HEK293T (cell line): ENCODE data around the gene KCNQ5.

Experiments
- ELF4 ChIP-seq: fragments of 450-650 bp; IDR thresholded peaks from 2 replicates; pipeline ENCODE4 v1.6.1; 2017; ENCODE audit warnings: antibody characterized with exemption
- FOXK2 ChIP-seq: fragments of 450-650 bp; IDR thresholded peaks from 2 replicates; pipeline ENCODE4 v1.6.1; 2016; ENCODE audit warnings: mild to moderate bottlenecking
- FOXM1 ChIP-seq: fragments of 450-650 bp; IDR thresholded peaks from 2 replicates; pipeline ENCODE4 v1.6.1; 2017; ENCODE audit warnings: mild to moderate bottlenecking, borderline replicate concordance
- L3MBTL2 ChIP-seq: fragments of 450-650 bp; conservative IDR thresholded peaks from 2 replicates; pipeline ENCODE4 v1.6.1; 2016; ENCODE audit warnings: mild to moderate bottlenecking
- LEF1 ChIP-seq: fragments of 450-650 bp; IDR thresholded peaks from 2 replicates; pipeline ENCODE4 v1.6.1; 2017; ENCODE audit warnings: mild to moderate bottlenecking, borderline replicate concordance
- NFRKB ChIP-seq: fragments of 450-650 bp; IDR thresholded peaks from 2 replicates; pipeline ENCODE4 v1.6.1; 2016; ENCODE audit warnings: mild to moderate bottlenecking, moderate library complexity
- SP1 ChIP-seq: fragments of 450-650 bp; IDR thresholded peaks from 2 replicates; pipeline ENCODE4 v1.6.1; 2017
- SUZ12 ChIP-seq: fragments of 450-650 bp; IDR thresholded peaks from 2 replicates; pipeline ENCODE4 v1.6.1; 2016; ENCODE audit warnings: mild to moderate bottlenecking
- TARDBP ChIP-seq: fragments of 450-650 bp; IDR thresholded peaks from 2 replicates; pipeline ENCODE4 v1.6.1; 2016
- ZNF384 ChIP-seq: fragments of 450-650 bp; IDR thresholded peaks from 2 replicates; pipeline ENCODE4 v1.6.1; 2016
- TF ChIP-seq, protein P1 (sequence below): fragments of 450-650 bp; IDR thresholded peaks from 2 replicates; pipeline ENCODE4 v1.6.1; 2016

DNA sequence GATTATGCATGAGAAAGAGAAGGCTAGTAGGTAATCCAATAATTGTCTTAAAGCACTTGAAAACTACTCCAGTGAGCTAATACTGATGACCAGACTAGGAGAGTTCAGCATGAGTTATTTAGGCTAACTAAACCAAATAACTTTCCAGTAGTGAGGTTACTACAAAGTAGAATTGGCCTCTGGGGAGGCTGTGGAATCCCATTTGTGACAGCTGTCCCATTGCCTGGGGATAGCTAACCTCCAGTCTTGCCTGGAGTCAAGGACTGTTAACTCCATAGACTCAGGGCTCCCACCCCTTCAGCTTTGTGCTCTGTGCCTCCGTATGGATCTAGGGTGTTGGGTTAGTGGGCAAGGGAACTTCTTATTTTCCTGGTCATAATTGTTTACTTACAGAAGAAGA, 51.0 kb downstream of the KCNQ5 start:
- TF ChIP-seq SP1 (no peak), FOXM1 (no peak), SUZ12 (no peak), FOXK2 (no peak), ELF4 (no peak), TARDBP (no peak), NFRKB (no peak), L3MBTL2 (no peak), LEF1 (no peak), ZNF384 (no peak)
- TF ChIP-seq, protein P1, sequence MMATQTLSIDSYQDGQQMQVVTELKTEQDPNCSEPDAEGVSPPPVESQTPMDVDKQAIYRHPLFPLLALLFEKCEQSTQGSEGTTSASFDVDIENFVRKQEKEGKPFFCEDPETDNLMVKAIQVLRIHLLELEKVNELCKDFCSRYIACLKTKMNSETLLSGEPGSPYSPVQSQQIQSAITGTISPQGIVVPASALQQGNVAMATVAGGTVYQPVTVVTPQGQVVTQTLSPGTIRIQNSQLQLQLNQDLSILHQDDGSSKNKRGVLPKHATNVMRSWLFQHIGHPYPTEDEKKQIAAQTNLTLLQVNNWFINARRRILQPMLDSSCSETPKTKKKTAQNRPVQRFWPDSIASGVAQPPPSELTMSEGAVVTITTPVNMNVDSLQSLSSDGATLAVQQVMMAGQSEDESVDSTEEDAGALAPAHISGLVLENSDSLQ = no peak
